Measurements from ENCODE around the gene CEP83.
"Not testable (repeated sequence)": the region's sequence is repeated elsewhere in the genome, so short reads cannot be mapped to it uniquely, and the experiment has no call there.

Gene CEP83

DNA sequence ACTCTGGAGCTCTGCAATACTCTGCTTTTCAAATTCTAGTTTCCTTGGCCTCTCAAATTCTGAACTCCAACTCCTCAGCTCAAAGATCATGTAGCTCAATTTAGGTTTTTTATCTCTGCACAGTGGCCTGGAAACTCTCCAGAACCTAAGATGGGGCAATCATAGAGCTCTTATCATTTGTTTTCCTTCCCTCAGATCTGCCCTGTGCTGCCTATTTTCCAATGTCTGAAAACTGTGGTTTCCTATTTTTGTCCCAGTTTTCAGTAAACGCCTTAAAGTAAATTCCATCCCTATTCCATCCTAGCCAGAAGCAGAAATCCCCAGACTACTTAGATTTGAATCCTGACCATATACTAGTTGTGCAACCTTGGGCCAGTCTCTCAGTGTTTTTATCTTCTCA lies 73.2 kb downstream of the CEP83 start:
- in situ Hi-C loops (cut with MboI; ENCODE audit: low sequenced_read_pairs): no loop called here

DNA sequence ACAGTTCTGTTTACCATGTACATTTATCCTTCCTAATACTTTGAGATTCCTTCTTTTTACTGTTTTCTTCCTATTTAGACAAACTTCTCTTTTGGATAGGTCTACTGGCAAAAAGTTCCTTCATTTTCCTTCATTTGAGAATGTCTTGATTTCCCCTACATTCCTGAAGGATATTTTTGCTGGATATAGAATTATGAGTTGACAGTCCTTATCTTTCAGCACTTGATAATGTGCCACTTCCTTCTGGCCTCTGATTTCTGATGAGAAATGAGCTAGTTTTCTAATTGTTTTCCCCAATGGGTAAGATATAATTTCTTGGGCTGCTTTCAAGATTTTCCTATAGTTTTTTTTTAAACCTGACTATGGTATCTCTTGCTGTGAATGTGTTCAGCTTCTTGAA lies 75.6 kb downstream of the CEP83 start:
- in situ Hi-C loops (cut with MboI; ENCODE audit: low sequenced_read_pairs): no loop called here

DNA sequence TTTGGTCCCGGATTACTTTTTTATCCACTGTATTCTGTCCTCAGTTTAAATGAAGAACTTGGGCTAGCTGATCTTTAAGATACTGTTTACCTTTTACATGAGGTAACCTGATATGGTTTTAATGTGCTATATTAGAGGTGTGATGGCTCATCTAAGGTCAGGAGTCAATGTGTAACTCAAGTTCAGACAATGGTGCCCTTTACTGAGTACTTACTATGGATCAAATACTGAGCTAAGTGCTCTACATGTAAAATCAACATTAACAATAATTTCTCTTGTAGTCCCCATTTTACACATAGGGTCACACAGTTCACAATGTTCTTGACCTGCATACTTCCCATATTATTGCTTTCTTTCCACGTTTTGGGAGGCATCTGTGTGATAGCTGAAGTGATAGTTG lies 79.2 kb downstream of the CEP83 start:
- in situ Hi-C loops (cut with MboI; ENCODE audit: low sequenced_read_pairs): no loop called here

DNA sequence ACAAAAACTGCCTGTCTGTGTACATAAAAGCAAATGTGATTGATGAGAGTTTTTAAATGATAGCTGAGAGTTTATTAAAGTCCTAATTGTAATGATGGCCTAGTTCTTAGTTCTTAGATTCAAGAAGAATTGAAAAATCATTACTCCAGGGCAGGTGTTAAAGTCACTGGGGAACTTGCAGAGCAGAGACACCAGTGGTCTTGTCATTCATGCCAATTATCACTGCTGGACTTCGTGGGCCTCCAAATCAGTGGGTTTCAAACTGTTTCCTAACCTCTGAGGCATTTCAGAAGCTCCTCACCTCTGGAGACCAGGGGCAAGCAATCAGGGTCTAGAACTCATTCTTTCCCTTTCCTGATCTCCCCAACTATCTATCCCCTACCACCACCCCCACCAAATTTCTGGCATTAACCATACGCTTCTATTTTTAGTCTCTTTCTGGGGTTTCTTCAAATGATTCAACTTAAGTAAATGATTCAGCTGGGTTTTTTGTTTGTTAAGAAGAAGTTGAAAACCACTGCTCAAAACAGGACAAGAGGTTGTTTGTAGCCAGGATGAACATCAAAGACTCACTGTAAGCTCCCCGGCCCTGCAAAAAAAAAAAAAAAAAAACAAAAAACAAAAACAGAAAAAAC lies 80.1 kb downstream of the CEP83 start:
- in situ Hi-C loops (cut with MboI; ENCODE audit: low sequenced_read_pairs): no loop called here

DNA sequence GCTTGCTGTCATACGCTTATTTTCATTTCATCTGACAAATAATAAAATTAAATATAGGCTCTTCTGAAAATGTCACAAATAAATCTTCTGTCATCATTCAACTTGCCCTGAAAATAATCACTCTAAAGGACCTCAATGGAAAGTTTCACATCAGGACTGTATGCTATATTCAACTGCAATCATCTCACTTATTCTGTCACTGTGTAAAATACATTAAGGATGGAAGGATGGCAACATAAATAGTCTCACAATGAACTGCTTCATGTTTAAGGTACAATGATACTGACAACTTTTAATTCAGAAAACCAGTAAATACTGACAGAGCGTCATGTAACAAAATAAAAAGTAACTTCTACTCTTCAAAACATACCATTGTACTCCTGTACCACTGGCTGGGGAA lies 82.1 kb downstream of the CEP83 start:
- in situ Hi-C loops (cut with MboI; ENCODE audit: low sequenced_read_pairs): no loop called here

- in situ Hi-C loops (cut with MboI; ENCODE audit: low sequenced_read_pairs): no loop called here
These were observed 85.5 kb downstream of the CEP83 start for GRCh38 chr12:94374124-94374523.

- in situ Hi-C loops (cut with MboI; ENCODE audit: low sequenced_read_pairs): no loop called here
These were observed 87.2 kb downstream of the CEP83 start for GRCh38 chr12:94372461-94372860.

DNA sequence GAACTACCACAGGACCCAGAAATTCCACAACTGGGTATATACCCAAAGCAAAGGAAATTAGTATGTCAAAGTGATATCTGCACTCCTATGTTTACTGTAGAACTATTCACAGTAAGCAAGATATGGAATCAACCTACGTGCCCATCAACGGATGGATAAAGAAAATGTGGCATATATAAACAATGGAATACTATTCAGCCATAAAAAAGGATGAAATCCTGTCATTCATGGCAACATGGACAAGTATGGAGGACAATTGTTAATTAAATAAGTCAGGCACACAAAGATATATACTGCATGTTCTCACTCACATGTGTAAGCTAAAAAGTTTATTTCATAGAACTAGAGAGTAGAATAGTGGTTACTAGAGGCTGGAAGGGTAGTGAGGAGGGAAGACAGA lies 97.0 kb downstream of the CEP83 start:
- in situ Hi-C loops (cut with MboI; ENCODE audit: low sequenced_read_pairs): no loop called here

DNA sequence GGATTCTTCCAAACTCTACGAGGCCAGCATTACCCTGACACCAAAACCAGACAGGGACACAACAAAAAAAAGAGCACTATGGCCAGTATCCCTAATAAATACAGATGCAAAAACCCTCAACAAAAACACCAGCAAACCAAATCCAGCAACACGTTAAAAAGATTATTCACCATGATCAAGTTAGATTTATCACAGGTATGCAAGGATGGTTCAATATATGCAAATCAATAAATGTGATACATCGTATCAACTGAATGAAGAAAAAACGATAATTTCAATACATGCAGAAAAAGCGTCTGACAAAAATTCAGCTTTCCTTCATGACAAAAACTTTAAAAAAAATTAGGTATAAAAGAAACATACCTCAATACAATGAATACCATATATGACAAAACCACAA lies 99.9 kb downstream of the CEP83 start:
- in situ Hi-C loops (cut with MboI; ENCODE audit: low sequenced_read_pairs): no loop called here

DNA sequence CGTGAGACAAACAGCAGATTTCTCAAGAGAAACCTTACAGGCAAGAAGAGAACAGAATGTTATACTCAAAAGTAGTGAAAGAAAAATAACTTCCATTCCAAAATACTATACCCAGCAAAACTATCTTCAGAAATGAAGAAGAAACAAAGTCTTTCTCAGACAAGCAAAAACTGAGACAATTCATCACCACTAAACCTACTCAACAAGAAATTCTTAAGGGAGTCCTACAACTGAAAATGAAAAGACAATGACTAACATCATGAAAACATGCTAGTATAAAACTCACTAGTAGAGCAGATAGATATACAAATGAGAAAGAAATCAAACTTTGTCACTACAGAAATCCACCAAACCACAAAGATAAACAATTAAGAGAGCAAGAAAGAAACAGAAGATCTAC lies 106.5 kb downstream of the CEP83 start:
- in situ Hi-C loops (cut with MboI; ENCODE audit: low sequenced_read_pairs): no loop called here

- in situ Hi-C loops (cut with MboI; ENCODE audit: low sequenced_read_pairs): no loop called here
These were observed 119.1 kb downstream of the CEP83 start for GRCh38 chr12:94340573-94340972.

- in situ Hi-C loops (cut with MboI; ENCODE audit: low sequenced_read_pairs): no loop called here
These were observed 121.5 kb downstream of the CEP83 start for GRCh38 chr12:94338006-94338794.

DNA sequence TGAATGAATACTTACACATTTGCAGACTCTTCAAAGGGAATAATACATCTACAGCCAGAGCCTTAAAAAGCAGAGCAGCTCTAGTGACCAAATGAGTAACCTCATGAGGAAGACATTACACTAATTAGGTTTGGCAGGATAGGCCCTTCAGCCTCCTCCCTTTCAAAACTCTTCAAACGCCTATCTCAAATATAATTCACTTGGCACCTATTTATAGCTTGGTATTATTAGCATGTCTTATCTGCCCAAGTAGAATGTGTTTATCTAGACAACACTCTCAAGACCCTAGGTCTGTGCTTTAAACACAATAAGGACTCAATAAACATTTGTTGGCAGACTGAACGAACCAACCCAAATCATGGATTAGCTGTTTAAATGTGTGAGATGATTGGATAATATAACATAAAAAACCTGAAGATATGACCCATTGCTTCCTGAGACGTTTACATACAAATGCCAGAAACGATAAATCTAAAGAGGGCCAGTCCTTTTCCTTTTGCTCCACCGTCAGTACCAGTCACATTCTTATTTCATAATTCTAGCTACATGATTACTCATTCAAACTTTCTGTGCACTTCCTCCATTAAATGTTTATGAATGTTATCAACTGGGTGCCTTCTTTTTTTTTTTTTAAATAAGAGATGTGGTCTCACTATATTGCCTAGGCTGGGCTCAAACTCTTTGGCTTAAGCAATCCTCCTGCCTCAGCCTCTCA lies 123.3 kb downstream of the CEP83 start:
- in situ Hi-C loops (cut with MboI; ENCODE audit: low sequenced_read_pairs): no loop called here

GRCh38 chr12:94333396-94333795 lies 126.3 kb downstream of the CEP83 start:
- in situ Hi-C loops (cut with MboI; ENCODE audit: low sequenced_read_pairs): no loop called here

DNA sequence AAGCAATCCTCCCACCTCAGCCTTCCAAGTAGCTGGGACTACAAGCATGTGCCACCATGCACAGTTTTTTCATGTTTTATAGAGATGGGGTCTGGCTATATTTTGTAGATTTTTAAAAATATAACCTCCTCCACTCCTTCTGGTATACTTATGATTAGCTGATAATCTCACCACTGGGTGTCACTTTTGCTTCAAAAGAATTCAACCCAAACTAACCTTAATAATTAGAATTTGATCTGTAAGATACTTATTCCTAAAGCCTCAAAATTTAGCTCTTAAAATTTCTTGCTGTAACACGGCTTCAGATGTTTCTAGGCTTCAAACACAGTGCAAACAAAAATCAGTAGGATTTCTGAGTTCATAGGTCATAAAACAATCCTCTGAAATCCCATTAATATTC lies 130.3 kb downstream of the CEP83 start:
- in situ Hi-C loops (cut with MboI; ENCODE audit: low sequenced_read_pairs): no loop called here

DNA sequence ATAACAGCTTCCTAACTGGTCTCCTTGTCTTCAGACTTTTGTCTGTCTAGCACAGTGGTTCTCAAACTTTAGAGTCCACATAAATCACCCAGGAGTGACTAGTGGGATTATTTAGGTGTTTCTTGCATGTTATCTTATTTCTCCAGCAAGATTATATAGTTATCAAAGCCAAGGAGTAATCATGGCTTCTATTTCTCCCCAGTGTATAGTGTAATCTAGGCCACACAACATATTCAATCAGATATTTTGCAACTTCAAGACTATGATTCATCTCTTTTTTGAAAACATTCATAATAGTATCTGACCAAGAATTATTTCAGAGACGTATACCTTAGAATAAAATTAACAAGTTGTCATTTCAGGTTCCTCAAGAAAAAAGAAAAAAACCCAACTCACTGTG lies 131.9 kb downstream of the CEP83 start:
- in situ Hi-C loops (cut with MboI; ENCODE audit: low sequenced_read_pairs): no loop called here

DNA sequence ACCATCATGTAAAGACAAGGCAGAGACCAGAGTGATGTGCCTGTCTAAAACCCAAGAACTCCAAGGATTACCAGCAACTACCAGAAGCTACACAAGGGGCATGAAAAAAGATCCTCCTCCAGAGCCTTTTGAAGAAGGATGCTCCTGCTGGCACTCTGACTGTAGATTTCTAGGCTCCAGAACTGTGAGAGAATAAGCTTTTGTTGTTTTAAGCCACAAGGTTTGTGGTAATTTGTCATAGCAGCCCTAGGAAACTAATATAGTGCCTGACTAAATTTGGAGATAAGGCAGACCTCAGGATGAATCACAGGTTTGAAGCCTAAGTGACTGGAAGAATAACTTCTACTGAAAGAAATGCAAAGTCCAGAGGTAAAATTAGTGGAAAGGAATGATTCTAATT lies 132.9 kb downstream of the CEP83 start:
- in situ Hi-C loops (cut with MboI; ENCODE audit: low sequenced_read_pairs): no loop called here

GRCh38 chr12:94326234-94326633 lies 133.4 kb downstream of the CEP83 start:
- in situ Hi-C loops (cut with MboI; ENCODE audit: low sequenced_read_pairs): no loop called here

DNA sequence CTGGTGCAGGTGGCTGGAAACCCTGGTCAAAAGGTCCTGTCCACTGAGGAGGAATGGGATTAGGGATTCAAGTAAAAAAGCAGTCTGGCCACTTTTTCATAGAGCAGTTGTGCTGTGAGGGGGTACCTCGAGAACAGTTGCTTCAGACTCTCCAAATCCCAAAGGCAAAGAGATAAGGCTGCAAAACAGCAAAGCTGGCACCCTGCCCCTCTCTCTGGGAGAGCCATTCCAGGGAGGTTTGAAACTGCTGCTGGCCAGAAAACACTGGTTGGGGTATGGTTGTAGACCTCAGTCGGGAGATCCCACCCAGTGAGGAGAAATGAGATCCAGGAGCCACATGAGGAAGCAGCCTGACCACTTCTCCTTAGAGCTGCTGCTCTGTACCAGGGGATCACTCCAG lies 137.3 kb downstream of the CEP83 start:
- in situ Hi-C loops (cut with MboI; ENCODE audit: low sequenced_read_pairs): no loop called here

DNA sequence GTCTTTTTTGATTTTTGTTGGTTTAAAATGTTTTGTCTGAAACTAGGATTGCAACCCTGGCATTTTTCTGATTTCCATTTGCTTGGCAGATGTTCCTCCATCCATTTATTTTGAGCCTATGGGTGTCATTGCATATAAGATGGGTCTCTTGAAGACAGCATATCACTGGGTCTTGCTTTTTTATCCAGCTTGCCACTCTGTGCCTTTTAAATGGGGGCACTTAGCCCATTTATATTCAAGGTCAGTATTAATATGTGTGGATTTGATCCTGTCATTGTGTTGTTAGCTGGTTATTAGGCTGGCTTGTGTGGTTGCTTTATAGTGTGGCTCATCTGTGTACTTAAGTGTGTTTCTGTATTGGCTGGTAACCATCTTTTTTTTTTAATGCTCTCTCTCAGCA lies 139.6 kb downstream of the CEP83 start:
- in situ Hi-C loops (cut with MboI; ENCODE audit: low sequenced_read_pairs): no loop called here

- in situ Hi-C loops (cut with MboI; ENCODE audit: low sequenced_read_pairs): no loop called here
These were observed 141.5 kb downstream of the CEP83 start for GRCh38 chr12:94318181-94318580.

- in situ Hi-C loops (cut with MboI; ENCODE audit: low sequenced_read_pairs): not testable (repeated sequence)
These were observed 143.1 kb downstream of the CEP83 start for GRCh38 chr12:94316600-94316999.
